AG04449 (cell line): ENCODE results near the gene MPC2.

Experiments used
- CTCF ChIA-PET: fragments of 350-600 bp; formaldehyde crosslinking; extraction: SDS; loops from one replicate; lab custom pipeline; 2021; ENCODE audit warnings: antibody characterized with exemption; lab: Yijun Ruan, JAX
- POLR2A ChIA-PET: fragments of 400-600, 350-600 bp; formaldehyde crosslinking; extraction: SDS; loops from one replicate; lab custom pipeline; 2020; ENCODE audit warnings: antibody characterized with exemption, inconsistent platforms; lab: Yijun Ruan, JAX
- DNase-seq: peaks from one replicate; pipeline ENCODE4 v3.0.0-alpha.2; 2010; ENCODE audit warnings: low read depth, low spot score
- H3K4me3 ChIP-seq: 2 replicates; pipeline ENCODE4 v1.5.1; 2011; ENCODE audit warnings: low read depth, mild to moderate bottlenecking, control low read depth, low read length
- TF ChIP-seq, protein P1 (sequence below): IDR thresholded peaks from one replicate; pipeline ENCODE4 v1.5.1; 2011; ENCODE audit warnings: mild to moderate bottlenecking, moderate library complexity, low read length, control low read depth, inconsistent platforms; ENCODE audit not compliant: insufficient read depth; ENCODE audit errors: missing control alignments

Gene MPC2

DNA sequence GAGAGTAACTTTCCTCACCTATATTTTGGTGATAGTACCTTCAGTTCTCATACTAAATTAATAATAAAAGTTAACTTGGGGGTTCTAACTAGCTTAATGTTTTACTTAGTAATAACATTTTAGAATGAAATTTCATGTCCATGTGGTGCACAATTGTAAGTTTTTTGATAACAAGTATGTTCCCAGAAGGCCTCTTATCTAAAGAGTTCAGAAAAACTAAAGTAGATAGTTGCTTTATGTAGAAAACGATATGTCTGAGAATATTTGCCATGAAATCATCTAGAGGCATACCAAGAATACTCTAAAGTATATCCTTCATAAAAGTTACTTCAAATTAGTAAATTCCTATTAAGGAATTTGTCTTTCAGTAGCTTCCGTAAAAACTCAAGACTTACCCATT lies 12.8 kb downstream of the MPC2 start:
- TF ChIP-seq, protein P1, sequence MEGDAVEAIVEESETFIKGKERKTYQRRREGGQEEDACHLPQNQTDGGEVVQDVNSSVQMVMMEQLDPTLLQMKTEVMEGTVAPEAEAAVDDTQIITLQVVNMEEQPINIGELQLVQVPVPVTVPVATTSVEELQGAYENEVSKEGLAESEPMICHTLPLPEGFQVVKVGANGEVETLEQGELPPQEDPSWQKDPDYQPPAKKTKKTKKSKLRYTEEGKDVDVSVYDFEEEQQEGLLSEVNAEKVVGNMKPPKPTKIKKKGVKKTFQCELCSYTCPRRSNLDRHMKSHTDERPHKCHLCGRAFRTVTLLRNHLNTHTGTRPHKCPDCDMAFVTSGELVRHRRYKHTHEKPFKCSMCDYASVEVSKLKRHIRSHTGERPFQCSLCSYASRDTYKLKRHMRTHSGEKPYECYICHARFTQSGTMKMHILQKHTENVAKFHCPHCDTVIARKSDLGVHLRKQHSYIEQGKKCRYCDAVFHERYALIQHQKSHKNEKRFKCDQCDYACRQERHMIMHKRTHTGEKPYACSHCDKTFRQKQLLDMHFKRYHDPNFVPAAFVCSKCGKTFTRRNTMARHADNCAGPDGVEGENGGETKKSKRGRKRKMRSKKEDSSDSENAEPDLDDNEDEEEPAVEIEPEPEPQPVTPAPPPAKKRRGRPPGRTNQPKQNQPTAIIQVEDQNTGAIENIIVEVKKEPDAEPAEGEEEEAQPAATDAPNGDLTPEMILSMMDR, result no peak
- CTCF ChIA-PET, result interaction anchor here (1.4 kb wide), 1 partner anchor 11 kb away, joined by 5 read pairs; no protein-coding TSS in a partner anchor
- POLR2A ChIA-PET, result no interaction called here

DNA sequence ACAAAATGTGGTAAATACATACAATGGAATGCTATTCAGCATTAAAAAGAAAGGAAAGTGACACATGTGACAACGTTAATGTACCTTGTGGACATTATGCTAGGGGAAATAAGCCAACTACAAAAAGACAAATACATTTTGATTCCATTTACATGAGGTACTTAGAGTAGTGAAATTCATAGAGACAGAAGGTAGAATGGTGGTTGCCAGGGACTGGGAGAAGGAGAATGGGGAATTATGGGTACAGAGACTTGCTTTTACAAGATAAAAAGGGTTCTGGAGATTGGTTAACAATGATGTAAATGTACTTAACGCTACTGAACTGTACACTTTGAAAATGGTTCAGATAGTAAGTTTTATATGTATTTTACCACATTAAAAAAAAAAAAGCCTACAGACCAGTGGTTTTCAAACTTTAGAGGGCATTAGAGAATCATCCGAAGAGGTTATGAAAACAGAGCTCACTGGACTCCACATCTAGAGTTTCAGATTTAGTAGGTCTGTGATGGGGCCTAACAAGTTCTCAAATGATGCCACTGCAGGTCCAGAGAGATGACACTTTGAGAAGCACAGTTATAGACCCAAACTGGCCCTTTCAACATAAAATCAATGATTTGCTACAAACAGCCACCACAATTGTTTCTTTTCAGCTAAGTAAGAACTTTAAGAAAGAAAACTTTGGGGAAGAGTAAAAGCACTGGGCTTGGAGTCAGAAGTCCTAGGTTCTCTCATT lies 13.4 kb downstream of the MPC2 start:
- POLR2A ChIA-PET, result no interaction called here
- no peak for DNase-seq
- TF ChIP-seq, protein P1, result no peak
- no peak overlapping the region for H3K4me3 ChIP-seq
- CTCF ChIA-PET, result interaction anchor here (1.4 kb wide), 1 partner anchor 12 kb away, joined by 5 read pairs; no protein-coding TSS in a partner anchor

More for the DNA sequence above, 12.8 kb downstream of the MPC2 start:
- DNase-seq, result no peak
- H3K4me3 ChIP-seq, result no peak overlapping the region

DNA sequence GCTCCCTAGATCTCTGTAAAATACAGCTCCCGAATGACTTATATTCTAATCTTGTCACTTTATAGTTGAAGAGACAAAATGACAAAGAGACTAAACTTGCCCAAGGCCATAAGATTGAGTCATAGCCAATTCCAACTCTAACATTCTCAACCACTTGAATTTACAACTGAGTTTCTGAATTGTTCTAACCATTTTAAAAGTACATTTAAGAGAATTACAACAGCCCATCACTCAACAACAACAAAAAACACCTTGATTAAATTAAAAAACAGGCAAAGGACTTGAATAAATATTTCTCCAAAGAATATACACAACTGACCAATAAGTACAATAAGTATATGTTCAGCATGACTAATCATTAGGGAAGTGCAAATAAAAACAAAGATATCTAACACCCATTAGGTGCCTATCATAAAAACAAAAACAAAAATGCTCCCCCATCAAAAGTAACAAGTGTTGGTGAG lies 14.2 kb downstream of the MPC2 start:
- H3K4me3 ChIP-seq, result no peak overlapping the region
- no peak for DNase-seq
- ChIA-PET CTCF (no interaction called here), POLR2A (no interaction called here)
- TF ChIP-seq, protein P1, result no peak

DNA sequence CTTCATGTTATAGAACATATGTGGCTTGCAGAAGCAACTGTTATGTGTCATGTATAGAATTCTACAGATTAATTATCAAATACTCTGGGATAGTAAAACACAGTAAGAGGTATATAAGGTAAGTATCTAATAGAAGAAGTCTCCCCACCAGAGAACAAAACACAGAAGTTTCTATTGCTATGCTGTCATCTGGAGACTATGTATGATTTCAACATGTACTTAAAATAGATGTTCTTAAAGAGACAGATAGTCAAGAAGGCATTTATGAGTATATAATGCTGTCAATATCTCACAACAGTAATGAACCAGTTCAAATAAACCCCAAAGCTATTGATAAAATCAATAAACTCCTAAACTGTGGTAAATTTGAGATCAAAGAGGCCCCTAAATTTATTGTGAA lies 14.8 kb downstream of the MPC2 start:
- DNase-seq, result no peak
- no peak overlapping the region for H3K4me3 ChIP-seq
- TF ChIP-seq, protein P1, result no peak
- ChIA-PET CTCF (interaction anchor here (0.8 kb wide), 1 partner anchor 119 kb away, joined by 3 read pairs; no protein-coding TSS in a partner anchor), POLR2A (no interaction called here)

GRCh38 chr1:167916766-167917511 lies 19.9 kb downstream of the MPC2 start:
- TF ChIP-seq, protein P1, result no peak
- ChIA-PET POLR2A (no interaction called here), CTCF (interaction anchor here (1.4 kb wide), 1 partner anchor 15 kb away, joined by 4 read pairs; no protein-coding TSS in a partner anchor)
- no peak overlapping the region for H3K4me3 ChIP-seq
- DNase-seq, result no peak

GRCh38 chr1:167915569-167915968 lies 21.3 kb downstream of the MPC2 start:
- POLR2A ChIA-PET, result no interaction called here
- DNase-seq, result no peak
- no peak overlapping the region for H3K4me3 ChIP-seq
- TF ChIP-seq, protein P1, result no peak
- CTCF ChIA-PET, result interaction anchor here (1.6 kb wide), 1 partner anchor 11 kb away, joined by 7 read pairs; no protein-coding TSS in a partner anchor
